HG02759 (cell line): ENCODE measurements around the gene GPR61.

Source experiments
- ATAC-seq: cut with Tn5 transposase; IDR thresholded peaks from one replicate; pipeline ENCODE4 v1.9.1; 2021; ENCODE audit warnings: mild to moderate bottlenecking, moderate library complexity; ENCODE audit not compliant: unreplicated experiment

The GPR61 gene

GRCh38 chr1:109508873-109509175, 30.8 kb upstream of the GPR61 start:
- ATAC-seq: no peak

- peak; percentile 74 for ATAC-seq
Observed at GRCh38 chr1:109509176-109510134, 30.2 kb upstream of the GPR61 start, which contains the start of gene AMIGO1. AMIGO1 (minus strand) TSS chr1:109509727; CDS start chr1:109508912, 815 bp downstream.

DNA sequence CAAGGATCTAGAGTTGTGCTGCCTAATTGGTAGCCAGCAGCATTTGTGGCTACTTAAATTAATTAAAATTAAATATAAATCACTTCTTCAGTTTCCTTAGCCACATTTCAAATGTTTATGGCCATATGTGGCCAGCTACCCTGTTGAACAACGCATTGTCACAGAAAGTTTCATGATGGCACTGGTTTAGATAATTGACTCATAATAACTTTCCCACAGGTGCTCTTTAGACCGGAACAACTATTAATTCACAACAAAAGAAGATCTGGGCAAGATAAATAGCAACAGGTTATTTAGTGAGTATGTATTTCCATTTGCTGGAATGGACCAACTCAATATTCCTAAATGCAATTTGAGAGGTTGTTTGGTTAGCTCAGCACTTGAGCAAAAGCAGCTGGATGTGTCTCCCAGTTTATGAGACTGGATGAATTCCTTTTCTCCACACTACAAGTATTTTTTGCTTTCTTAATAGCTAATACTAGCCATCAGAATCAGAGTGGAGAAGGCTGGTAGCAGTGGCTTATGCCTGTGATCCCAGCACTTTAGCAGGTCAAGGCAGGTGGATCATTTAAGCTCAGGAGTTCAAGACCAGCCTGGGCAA, 26.5 kb upstream of the GPR61 start:
- ATAC-seq: no peak

DNA sequence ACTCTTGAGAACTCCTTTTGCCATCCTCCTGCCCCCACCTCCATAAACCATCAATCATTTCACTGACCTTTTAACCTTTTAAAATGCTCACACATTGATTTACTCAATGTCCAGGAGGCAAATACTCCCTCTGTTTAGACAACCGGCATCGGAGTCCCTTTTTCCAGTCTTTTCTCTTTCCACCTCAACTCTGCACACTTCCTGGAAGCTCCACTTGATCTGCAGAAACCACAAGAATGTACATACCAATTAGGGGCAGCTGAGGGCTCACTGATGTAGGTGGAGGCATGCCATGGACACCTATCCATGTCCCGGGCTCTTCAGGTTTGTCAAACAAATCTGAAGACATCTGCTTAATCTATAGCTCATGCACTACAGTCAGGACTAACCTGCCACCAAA, 24.8 kb upstream of the GPR61 start:
- ATAC-seq: no peak

GRCh38 chr1:109516872-109517271, 22.8 kb upstream of the GPR61 start:
- ATAC-seq: no peak

- no peak for ATAC-seq
Observed at GRCh38 chr1:109517337-109517736, 22.3 kb upstream of the GPR61 start.

- ATAC-seq: no peak
Observed at GRCh38 chr1:109521002-109521951, 18.4 kb upstream of the GPR61 start.

- no peak for ATAC-seq
Observed at GRCh38 chr1:109522026-109522425, 17.6 kb upstream of the GPR61 start.

GRCh38 chr1:109523706-109524105, 16.0 kb upstream of the GPR61 start:
- ATAC-seq: no peak

GRCh38 chr1:109527098-109527811, 12.4 kb upstream of the GPR61 start:
- ATAC-seq: peak; percentile 84

DNA sequence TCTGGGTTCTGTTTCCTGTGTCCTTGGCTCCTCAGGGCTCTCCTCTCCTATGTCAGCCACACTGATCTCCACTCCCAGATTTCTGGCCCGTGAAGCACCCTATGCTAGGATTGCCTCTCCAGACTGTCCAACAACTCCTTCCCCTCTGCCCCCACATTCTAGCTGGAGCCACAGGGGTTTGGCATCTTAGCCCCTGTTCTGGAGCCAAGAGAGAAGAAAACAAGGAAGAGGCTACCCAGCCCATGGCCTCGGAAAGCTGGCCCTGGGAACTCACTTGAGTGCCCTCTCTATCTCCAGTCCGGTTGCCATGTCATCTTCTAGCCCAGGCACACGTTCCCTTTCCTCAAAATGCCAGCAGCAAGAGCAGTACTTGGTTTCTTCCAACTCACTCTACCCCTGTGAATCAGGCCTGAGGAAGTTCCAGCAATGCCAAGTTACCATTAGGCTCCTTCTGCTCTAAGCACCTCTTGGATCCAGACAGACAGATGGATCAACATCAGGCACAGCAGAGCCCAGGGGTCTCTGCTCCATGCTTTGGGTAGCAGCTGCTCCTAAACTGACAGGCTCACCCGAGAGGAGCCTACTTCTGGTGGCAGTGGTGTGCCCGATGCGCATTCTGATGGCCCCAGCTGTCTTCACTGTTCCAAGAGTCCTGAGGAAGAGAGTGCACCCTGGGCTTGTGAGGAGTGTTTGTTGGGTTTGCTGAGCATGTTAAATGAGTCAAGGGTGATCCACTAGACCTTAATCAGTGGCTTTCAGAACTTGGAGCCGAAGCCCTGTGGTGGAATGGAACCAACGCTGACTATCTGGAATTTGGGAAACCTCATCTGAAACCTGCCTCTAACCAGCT, 11.6 kb upstream of the GPR61 start:
- ATAC-seq: no peak

DNA sequence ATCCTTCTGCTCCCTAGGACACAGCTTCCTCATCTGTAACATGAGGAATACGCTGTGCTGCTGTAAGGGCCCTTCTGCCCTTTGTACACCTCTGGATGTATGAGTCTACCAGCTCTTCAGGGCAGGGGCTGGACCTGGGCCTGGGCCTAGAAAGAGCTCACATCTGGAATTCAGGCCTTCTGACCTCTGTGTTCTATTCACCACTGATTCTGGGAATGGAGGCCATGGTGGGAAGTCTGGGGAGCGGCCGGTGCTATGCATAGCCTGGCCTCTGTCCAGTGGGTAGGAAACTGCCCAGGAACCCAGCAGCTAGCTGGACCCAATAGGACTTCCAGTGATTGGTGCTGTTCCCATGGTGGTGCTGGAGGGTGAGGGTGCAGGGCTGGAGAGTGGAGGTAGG, 11.0 kb upstream of the GPR61 start:
- ATAC-seq: no peak

- ATAC-seq: no peak
Observed at GRCh38 chr1:109529881-109530456, 9.7 kb upstream of the GPR61 start.

- no peak for ATAC-seq
Observed at GRCh38 chr1:109530457-109531087, 9.1 kb upstream of the GPR61 start.

DNA sequence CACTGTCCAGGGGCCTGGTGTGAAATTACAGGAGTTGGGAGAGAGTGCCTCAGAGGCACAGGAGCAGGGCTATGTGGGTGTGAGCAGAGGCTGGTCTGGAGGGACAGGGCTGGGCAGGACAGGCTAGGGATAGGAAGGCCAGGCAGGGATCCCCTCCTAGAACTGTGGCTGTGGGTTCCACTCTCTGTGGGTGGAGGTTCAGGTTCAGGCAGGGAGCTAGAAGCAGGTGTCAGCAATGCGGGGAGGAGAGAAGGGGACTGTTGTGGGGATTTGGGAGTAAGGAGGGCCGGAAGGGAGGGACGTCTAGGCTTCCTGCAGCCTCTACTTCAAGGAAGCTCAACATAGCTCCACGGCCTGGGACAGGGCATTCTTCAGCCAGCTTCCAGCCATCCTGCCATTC, 8.3 kb upstream of the GPR61 start:
- ATAC-seq: no peak

DNA sequence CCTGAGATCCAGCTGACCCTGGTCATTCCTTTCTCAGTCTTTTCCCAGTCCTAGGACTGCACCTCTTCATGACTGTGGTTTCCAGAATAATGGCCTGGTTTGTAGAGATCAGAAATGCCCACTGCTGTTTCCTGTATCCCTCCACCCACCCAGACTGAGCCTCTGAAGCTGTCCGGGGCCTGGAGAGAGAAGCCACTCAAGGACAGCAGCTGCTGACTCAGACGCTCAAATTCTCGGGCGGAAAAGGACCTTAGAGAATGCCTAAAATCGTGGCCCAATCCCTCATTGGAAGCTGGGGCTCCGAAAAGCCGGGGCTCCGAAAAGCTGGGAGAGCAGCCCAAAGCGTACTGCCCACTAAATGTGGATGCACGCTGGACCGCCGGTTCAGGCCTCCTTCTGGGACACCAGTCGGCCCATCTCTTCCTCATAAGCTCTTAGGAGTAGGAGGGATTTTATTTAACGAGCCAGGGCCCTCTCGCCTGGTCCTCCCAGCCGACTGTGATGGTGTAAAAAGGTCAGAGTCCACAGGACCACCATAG, 7.8 kb upstream of the GPR61 start:
- ATAC-seq: no peak

GRCh38 chr1:109532365-109533136, 7.1 kb upstream of the GPR61 start:
- peak; percentile 75 for ATAC-seq

DNA sequence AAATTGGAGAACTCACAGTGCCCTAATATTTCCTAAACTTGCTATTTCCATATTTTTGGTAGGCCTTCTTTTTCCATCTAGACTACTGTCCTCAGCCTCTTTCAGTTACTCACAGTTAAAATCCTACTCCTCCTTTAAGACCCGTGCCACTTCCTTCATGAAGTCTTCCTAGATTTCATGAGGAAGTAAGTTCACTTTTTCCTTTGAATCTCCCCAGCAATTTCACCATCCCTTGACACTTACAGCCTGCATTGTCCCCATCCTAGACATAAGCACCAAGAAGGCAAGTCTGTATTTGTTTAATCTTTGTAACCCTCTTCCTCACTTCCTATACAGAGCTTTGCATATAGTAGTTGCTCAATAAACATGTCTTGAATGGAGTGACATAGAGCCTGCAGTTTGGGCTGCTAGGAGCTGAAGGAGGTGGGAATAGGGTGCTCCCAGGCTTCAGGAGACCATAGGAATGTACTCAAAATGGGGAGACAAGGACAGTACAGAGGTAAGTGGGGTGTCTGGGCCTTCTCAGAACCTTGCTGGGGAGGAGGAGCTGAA, 5.3 kb upstream of the GPR61 start:
- no peak for ATAC-seq
